Fibroblast of mammary gland (primary cell): ENCODE data around the gene ANKRD62.
A peak's percentile ranks its signal among the peaks of the same experiment; 100 is the strongest.

ENCODE experiments used
- DNase-seq: peaks from one replicate; pipeline ENCODE4 v3.0.0-alpha.2; 2010; ENCODE audit warnings: low read depth
- H3K4me3 ChIP-seq: 2 replicates; pipeline ENCODE4 v1.5.1; 2011; ENCODE audit warnings: low read depth, mild to moderate bottlenecking, low read length, moderate library complexity; ENCODE audit not compliant: control insufficient read depth
- CTCF ChIP-seq: conservative IDR thresholded peaks from 2 replicates; pipeline ENCODE4 v1.5.1; 2011; ENCODE audit warnings: low read depth, low read length, inconsistent platforms; ENCODE audit not compliant: control insufficient read depth, insufficient read depth

The ANKRD62 gene

GRCh38 chr18:12159446-12159845 is 65.8 kb downstream of the ANKRD62 start:
- peak; percentile 3 for DNase-seq
- no peak for TF ChIP-seq CTCF

GRCh38 chr18:12162786-12163185 is 69.1 kb downstream of the ANKRD62 start:
- H3K4me3 ChIP-seq, result no peak overlapping the region
- DNase-seq, result no peak
- TF ChIP-seq CTCF, result no peak

More at GRCh38 chr18:12159446-12159845, 65.8 kb downstream of the ANKRD62 start:
- no peak overlapping the region for H3K4me3 ChIP-seq

- no peak for DNase-seq
- no peak for TF ChIP-seq CTCF
- no peak overlapping the region for H3K4me3 ChIP-seq
These were observed 71.6 kb downstream of the ANKRD62 start for GRCh38 chr18:12165038-12165768.
